Prostate gland (tissue), 2 donors: Measurements from ENCODE around the gene GK.

Experiments
- POLR2AphosphoS5 ChIP-seq: sonication (generic); formaldehyde crosslinking; IDR thresholded peaks from one replicate; pipeline ENCODE4 v1.6.1; 2017; ENCODE audit warnings: antibody characterized with exemption
- TF ChIP-seq, protein P1 (sequence below), 4 experiments: fragments of 200-600 bp in 2 of 4; fragments of 450-650 bp in 2 of 4; sonication (generic) in 2 of 4; IDR thresholded peaks; 1 replicate in 3 of 4; 2 replicates in 1 of 4; pipeline ENCODE4 v1.5.1; 2016 to 2019; ENCODE audit warnings: antibody characterized with exemption in 4 of 4, mild to moderate bottlenecking in 2 of 4, moderate library complexity in 2 of 4

DNA sequence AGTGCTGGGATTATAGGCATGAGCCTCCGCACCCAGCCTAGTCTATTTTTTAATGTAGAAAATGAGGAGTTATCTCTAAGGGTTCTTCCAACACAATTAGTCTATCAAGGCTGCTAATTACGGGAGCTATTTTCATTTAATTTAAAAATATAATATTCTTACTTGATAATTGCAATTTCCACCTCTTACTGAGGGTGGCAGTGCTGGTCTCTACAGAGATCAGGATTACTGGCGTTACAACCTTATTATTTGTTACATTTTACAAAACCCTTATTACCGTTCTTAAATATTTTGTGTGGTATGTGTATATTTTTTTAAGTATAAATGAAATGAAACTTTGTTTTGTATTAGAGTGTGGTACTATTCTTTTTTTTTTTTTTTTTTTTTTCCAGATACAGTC is 17.6 kb upstream of the GK start:
- TF ChIP-seq, protein P1, sequence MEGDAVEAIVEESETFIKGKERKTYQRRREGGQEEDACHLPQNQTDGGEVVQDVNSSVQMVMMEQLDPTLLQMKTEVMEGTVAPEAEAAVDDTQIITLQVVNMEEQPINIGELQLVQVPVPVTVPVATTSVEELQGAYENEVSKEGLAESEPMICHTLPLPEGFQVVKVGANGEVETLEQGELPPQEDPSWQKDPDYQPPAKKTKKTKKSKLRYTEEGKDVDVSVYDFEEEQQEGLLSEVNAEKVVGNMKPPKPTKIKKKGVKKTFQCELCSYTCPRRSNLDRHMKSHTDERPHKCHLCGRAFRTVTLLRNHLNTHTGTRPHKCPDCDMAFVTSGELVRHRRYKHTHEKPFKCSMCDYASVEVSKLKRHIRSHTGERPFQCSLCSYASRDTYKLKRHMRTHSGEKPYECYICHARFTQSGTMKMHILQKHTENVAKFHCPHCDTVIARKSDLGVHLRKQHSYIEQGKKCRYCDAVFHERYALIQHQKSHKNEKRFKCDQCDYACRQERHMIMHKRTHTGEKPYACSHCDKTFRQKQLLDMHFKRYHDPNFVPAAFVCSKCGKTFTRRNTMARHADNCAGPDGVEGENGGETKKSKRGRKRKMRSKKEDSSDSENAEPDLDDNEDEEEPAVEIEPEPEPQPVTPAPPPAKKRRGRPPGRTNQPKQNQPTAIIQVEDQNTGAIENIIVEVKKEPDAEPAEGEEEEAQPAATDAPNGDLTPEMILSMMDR (IDR thresholded peaks at IDR 0.05) = peak in 1 of 4 experiments; percentile 25
- no peak for TF ChIP-seq POLR2AphosphoS5
